ENCODE measurements around the gene CCDC51.
A peak's percentile ranks its signal among the peaks of the same experiment; 100 is the strongest.

CCDC51 gene

GRCh38 chr3:48436855-48437254 lies 3.1 kb downstream of the CCDC51 start:
- TF ChIP-seq CTCF (conservative IDR thresholded peaks at IDR 0.05; ENCODE audit: low read depth) = no peak
- peak overlapping the region; percentile 99 for H3K27ac ChIP-seq
- DNase-seq (ENCODE audit: low spot score) = no peak
- ChIA-PET CTCF (interaction anchor here (1.9 to 2.5 kb wide), 2 partner anchors 36 to 163 kb away, joined by 25 to 68 read pairs; no protein-coding TSS in a partner anchor), POLR2A (ENCODE audit: low non-redundant PET) (interaction anchor here (1.5 kb wide), 1 partner anchor 35 kb away, joined by 4 read pairs; no protein-coding TSS in a partner anchor)

GRCh38 chr3:48436477-48436787 lies 3.5 kb downstream of the CCDC51 start:
- no peak for DNase-seq (ENCODE audit: low spot score)
- TF ChIP-seq CTCF (conservative IDR thresholded peaks at IDR 0.05; ENCODE audit: low read depth) = no peak
- POLR2A ChIA-PET (ENCODE audit: low non-redundant PET) = interaction anchor here (1.3 to 1.5 kb wide), 2 partner anchors 35 to 36 kb away, joined by 3 to 4 read pairs; no protein-coding TSS in a partner anchor
- CTCF ChIA-PET = interaction anchor here (0.6 to 2.5 kb wide), 18 partner anchors 9 to 242 kb away, joined by 3 to 68 read pairs (median 5); partner anchors contain the start of gene ZNF589
- H3K27ac ChIP-seq = peak overlapping the region; percentile 99

DNA sequence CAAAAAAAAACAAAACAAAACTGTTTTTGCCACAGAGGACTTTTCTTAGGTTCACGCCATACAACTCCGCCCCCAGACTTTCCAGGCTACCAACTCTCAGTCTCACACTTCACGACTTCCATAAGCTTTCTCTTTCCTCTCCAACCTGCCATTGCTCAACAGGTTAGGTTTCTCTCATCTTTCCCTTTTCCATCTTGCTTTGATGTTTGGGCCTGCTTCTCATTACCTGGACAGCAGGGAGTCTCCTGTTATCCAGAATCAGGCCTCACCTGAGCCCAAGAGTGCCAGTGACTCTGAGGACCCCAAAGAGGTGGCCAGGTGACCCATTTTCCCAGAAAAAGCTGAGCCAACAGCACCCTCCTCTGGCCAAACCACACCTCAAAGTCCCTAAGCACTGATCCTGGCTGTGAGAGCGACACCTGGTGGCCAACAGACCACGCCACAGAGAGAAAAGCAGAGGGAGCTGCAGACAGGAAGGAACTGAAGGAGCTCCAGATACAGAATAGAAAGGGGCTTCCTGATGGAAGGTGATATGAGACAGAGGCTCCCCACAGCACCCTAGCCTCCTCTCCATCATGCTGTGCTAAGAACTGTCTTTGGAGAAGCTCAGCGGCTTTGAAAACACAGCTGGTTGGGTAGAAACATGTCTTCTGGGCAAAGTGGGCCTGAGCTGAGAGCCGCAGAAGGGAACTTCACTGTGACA lies 4.0 kb downstream of the CCDC51 start:
- peak; percentile 98 for TF ChIP-seq CTCF (conservative IDR thresholded peaks at IDR 0.05; ENCODE audit: low read depth)
- ChIA-PET CTCF (interaction anchor here (0.5 to 2.5 kb wide), 24 partner anchors 10 to 1198 kb away, joined by 3 to 68 read pairs (median 4); partner anchors contain the start of gene ZNF589), POLR2A (ENCODE audit: low non-redundant PET) (interaction anchor here (1.0 to 1.5 kb wide), 3 partner anchors 35 to 36 kb away, joined by 3 to 4 read pairs (median 3); no protein-coding TSS in a partner anchor)
- peak; percentile 66 for DNase-seq (ENCODE audit: low spot score)
- peak overlapping the region; percentile 99 for H3K27ac ChIP-seq

- DNase-seq (ENCODE audit: low spot score) = no peak
- POLR2A ChIA-PET (ENCODE audit: low non-redundant PET) = interaction anchor here (1.0 to 1.5 kb wide), 3 partner anchors 34 to 36 kb away, joined by 3 to 4 read pairs (median 3); no protein-coding TSS in a partner anchor
- TF ChIP-seq CTCF (conservative IDR thresholded peaks at IDR 0.05; ENCODE audit: low read depth) = no peak
- H3K27ac ChIP-seq = peak overlapping the region; percentile 99
- CTCF ChIA-PET = interaction anchor here (0.6 to 2.5 kb wide), 10 partner anchors 16 to 1199 kb away, joined by 3 to 68 read pairs (median 7); partner anchors contain the start of gene ZNF589
Observed at GRCh38 chr3:48435223-48435595, 4.7 kb downstream of the CCDC51 start.

GRCh38 chr3:48434591-48435222 lies 5.2 kb downstream of the CCDC51 start:
- POLR2A ChIA-PET (ENCODE audit: low non-redundant PET) = no interaction called here
- no peak for TF ChIP-seq CTCF (conservative IDR thresholded peaks at IDR 0.05; ENCODE audit: low read depth)
- peak overlapping the region; percentile 99 for H3K27ac ChIP-seq
- no peak for DNase-seq (ENCODE audit: low spot score)
- CTCF ChIA-PET = interaction anchor here (0.7 to 1.1 kb wide), 2 partner anchors 34 to 271 kb away, joined by 3 read pairs; no protein-coding TSS in a partner anchor

GRCh38 chr3:48433472-48434118 lies 6.3 kb downstream of the CCDC51 start:
- ChIA-PET POLR2A (ENCODE audit: low non-redundant PET) (interaction anchor here (0.5 to 0.8 kb wide), 2 partner anchors 71 to 132 kb away, joined by 3 to 4 read pairs; no protein-coding TSS in a partner anchor), CTCF (interaction anchor here (0.7 to 1.8 kb wide), 4 partner anchors 32 to 269 kb away, joined by 3 to 12 read pairs (median 4); no protein-coding TSS in a partner anchor)
- DNase-seq (ENCODE audit: low spot score) = peak; percentile 81
- no peak for TF ChIP-seq CTCF (conservative IDR thresholded peaks at IDR 0.05; ENCODE audit: low read depth)
- H3K27ac ChIP-seq = peak overlapping the region; percentile 99
